H9 (cell line): ENCODE measurements around the gene ZFPM1. TPM values are rescaled to one million over a fixed set of nuclear protein-coding genes. Genes with fewer than 3 reads are reported as not detected.

Experiments
- DNase-seq: peaks from one replicate; pipeline ENCODE4 v3.0.0-alpha.2; 2017
- H2AFZ ChIP-seq: one replicate; pipeline ENCODE4 v1.6.1; 2013; ENCODE audit warnings: mild to moderate bottlenecking, low read length, control low read depth, moderate library complexity
- H2AK5ac ChIP-seq: 2 replicates; pipeline ENCODE4 v1.6.1; 2013; ENCODE audit warnings: low read length, control low read depth, mixed read lengths; ENCODE audit not compliant: insufficient read length
- H2BK120ac ChIP-seq: one replicate; pipeline ENCODE4 v1.6.1; 2013; ENCODE audit warnings: low read depth, mild to moderate bottlenecking, low read length, control low read depth, inconsistent platforms; ENCODE audit not compliant: poor library complexity, severe bottlenecking
- H2BK12ac ChIP-seq: 2 replicates; pipeline ENCODE4 v1.6.1; 2013; ENCODE audit warnings: low read length, control low read depth, mixed read lengths, low read depth; ENCODE audit not compliant: insufficient read length
- H2BK15ac ChIP-seq: 2 replicates; pipeline ENCODE4 v1.6.1; 2013; ENCODE audit warnings: low read depth, low read length, control low read depth
- H2BK20ac ChIP-seq: one replicate; pipeline ENCODE4 v1.6.1; 2013; ENCODE audit warnings: low read depth, mild to moderate bottlenecking, low read length, control low read depth, inconsistent platforms; ENCODE audit not compliant: poor library complexity, severe bottlenecking
- H2BK5ac ChIP-seq: 2 replicates; pipeline ENCODE4 v1.6.1; 2013; ENCODE audit warnings: low read length, control low read depth, mixed read lengths; ENCODE audit not compliant: insufficient read length
- H3K14ac ChIP-seq: 2 replicates; pipeline ENCODE4 v1.6.1; 2013; ENCODE audit warnings: low read length, control low read depth; ENCODE audit not compliant: insufficient read depth
- H3K18ac ChIP-seq: 2 replicates; pipeline ENCODE4 v1.6.1; 2013; ENCODE audit warnings: low read depth, mild to moderate bottlenecking, mixed read lengths, low read length, control low read depth; ENCODE audit not compliant: insufficient read length
- H3K23ac ChIP-seq: 2 replicates; pipeline ENCODE4 v1.6.1; 2013; ENCODE audit warnings: low read length, control low read depth, mixed read lengths, low read depth; ENCODE audit not compliant: insufficient read length
- H3K23me2 ChIP-seq: 2 replicates; pipeline ENCODE4 v1.6.1; 2013; ENCODE audit warnings: low read depth, mild to moderate bottlenecking, mixed read lengths, low read length, control low read depth; ENCODE audit not compliant: insufficient read length, poor library complexity, severe bottlenecking
- H3K27ac ChIP-seq: 2 replicates; pipeline ENCODE4 v1.5.1; 2013; ENCODE audit warnings: low read length, control low read depth, mixed read lengths, low read depth; ENCODE audit not compliant: insufficient read length
- H3K27me3 ChIP-seq: 2 replicates; pipeline ENCODE4 v1.6.1; 2013; ENCODE audit warnings: low read length, control low read depth, inconsistent platforms; ENCODE audit not compliant: insufficient read depth
- H3K4ac ChIP-seq: 2 replicates; pipeline ENCODE4 v1.6.1; 2013; ENCODE audit warnings: low read depth, mild to moderate bottlenecking, control low read depth, inconsistent platforms, low read length, moderate library complexity
- H3K4me1 ChIP-seq: 2 replicates; pipeline ENCODE4 v1.6.1; 2013; ENCODE audit warnings: low read length, control low read depth, inconsistent platforms; ENCODE audit not compliant: insufficient read depth
- H3K4me2 ChIP-seq: 2 replicates; pipeline ENCODE4 v1.6.1; 2013; ENCODE audit warnings: low read length, control low read depth, mixed read lengths; ENCODE audit not compliant: insufficient read length, insufficient read depth
- H3K56ac ChIP-seq: 2 replicates; pipeline ENCODE4 v1.6.1; 2013; ENCODE audit warnings: low read depth, mild to moderate bottlenecking, mixed read lengths, low read length, control low read depth; ENCODE audit not compliant: insufficient read length
- H3K79me1 ChIP-seq: 2 replicates; pipeline ENCODE4 v1.6.1; 2013; ENCODE audit warnings: low read depth, mild to moderate bottlenecking, moderate library complexity, low read length, control low read depth, inconsistent platforms; ENCODE audit not compliant: insufficient read depth, poor library complexity, severe bottlenecking
- H3K79me2 ChIP-seq: 2 replicates; pipeline ENCODE4 v1.6.1; 2013; ENCODE audit warnings: low read length, control low read depth, inconsistent platforms; ENCODE audit not compliant: insufficient read depth
- H3K9ac ChIP-seq: 2 replicates; pipeline ENCODE4 v1.6.1; 2013; ENCODE audit warnings: low read length, control low read depth, mixed read lengths; ENCODE audit not compliant: insufficient read length; ENCODE audit errors: extremely low read depth
- H3K9me3 ChIP-seq: one replicate; pipeline ENCODE4 v1.6.1; 2013; ENCODE audit warnings: low read depth, low read length, inconsistent platforms; ENCODE audit not compliant: control insufficient read depth
- H3T11ph ChIP-seq: one replicate; pipeline ENCODE4 v1.6.1; 2013; ENCODE audit warnings: mild to moderate bottlenecking, low read length, control low read depth, inconsistent platforms
- H4K20me1 ChIP-seq: one replicate; pipeline ENCODE4 v1.6.1; 2013; ENCODE audit not compliant: control insufficient read depth, insufficient read length, insufficient read depth
- H4K5ac ChIP-seq: 2 replicates; pipeline ENCODE4 v1.6.1; 2013; ENCODE audit warnings: low read depth, mild to moderate bottlenecking, mixed read lengths, low read length, control low read depth; ENCODE audit not compliant: insufficient read length
- H4K8ac ChIP-seq: replicated peaks from 2 replicates; pipeline ENCODE4 v1.6.1; 2013; ENCODE audit warnings: low read length, control low read depth, mixed read lengths, low read depth; ENCODE audit not compliant: insufficient read length
- H4K91ac ChIP-seq: 2 replicates; pipeline ENCODE4 v1.6.1; 2013; ENCODE audit warnings: low read depth, mild to moderate bottlenecking, moderate library complexity, mixed read lengths, low read length, control low read depth; ENCODE audit not compliant: insufficient read length
- H3K27ac Mint-ChIP-seq, 3 experiments: 2 replicates in 2 of 3; 3 replicates in 1 of 3; pipeline ENCODE4 v1.8.0; 2020 to 2021; ENCODE audit warnings: mixed read lengths in 3 of 3, mild to moderate bottlenecking in 1 of 3, moderate library complexity in 1 of 3
- H3K27me3 Mint-ChIP-seq: 2 replicates; pipeline ENCODE4 v1.8.0; 2021; ENCODE audit warnings: low read depth, mild to moderate bottlenecking, moderate library complexity, mixed read lengths
- H3K36me3 Mint-ChIP-seq, 3 experiments: 2 replicates in 2 of 3; 3 replicates in 1 of 3; pipeline ENCODE4 v1.8.0; 2020 to 2021; ENCODE audit warnings: low read depth in 3 of 3, mixed read lengths in 3 of 3; ENCODE audit not compliant: insufficient read depth in 1 of 3
- H3K4me1 Mint-ChIP-seq, 2 experiments: 2 replicates each; pipeline ENCODE4 v1.8.0; 2020; ENCODE audit warnings: mixed read lengths in 2 of 2
- H3K4me3 Mint-ChIP-seq, 2 experiments: 2 replicates in 1 of 2; 3 replicates in 1 of 2; pipeline ENCODE4 v1.8.0; 2020 to 2021; ENCODE audit warnings: mild to moderate bottlenecking in 2 of 2, mixed read lengths in 2 of 2, moderate library complexity in 1 of 2
- H3K9me3 Mint-ChIP-seq, 2 experiments: 2 replicates in 1 of 2; 3 replicates in 1 of 2; pipeline ENCODE4 v1.8.0; 2020; ENCODE audit warnings: mild to moderate bottlenecking in 2 of 2, mixed read lengths in 2 of 2, moderate library complexity in 1 of 2
- CTCF ChIP-seq: fragments of 200-600 bp; sonication (generic); conservative IDR thresholded peaks from 3 replicates; pipeline ENCODE4 v1.8.0; 2021; ENCODE audit warnings: antibody characterized with exemption, mild to moderate bottlenecking
- WGBS: extraction: QIAGEN DNeasy Blood & Tissue Kit; methylation state at CpG from one replicate; pipeline ENCODE4 v1.1.7; 2013; ENCODE audit warnings: missing lambda C conversion rate, low lambda C conversion rate, mixed read lengths; ENCODE audit not compliant: insufficient read length; ENCODE audit errors: extremely low coverage; 5-methylcytosine and 5-hydroxymethylcytosine counted together
- total RNA-seq: library from RNA; stranded (reverse); gene quantifications from 2 replicates; pipeline ENCODE4 v1.2.1, GENCODE V29; 2021

Gene ZFPM1
- total RNA-seq, 1 experiment from 2014 or later: 3.6 TPM

- Mint-ChIP-seq H3K27me3 (no peaks in the 10 kb centered on the region; the same call in 1 of the 2 replicates), H3K36me3 (no peaks in the 10 kb centered on the region; a peak in 1 of 7 replicates), H3K9me3 (no peaks in the 10 kb centered on the region; a peak in 2 of 5 replicates), H3K27ac (peak overlapping the region in 1 of 3 experiments; percentile 17; a peak in 1 of 7 replicates), H3K4me3 (no peak overlapping the region), H3K4me1 (peaks cover 0 to 7% of the 10 kb centered on the region in 2 experiments; a peak in 2 of 4 replicates)
- Histone ChIP-seq H2AK5ac (no peak overlapping the region), H2BK15ac (no peak overlapping the region), H3K56ac (no peak overlapping the region), H2BK12ac (no peak overlapping the region), H3K4ac (no peak overlapping the region), H3T11ph (no peak overlapping the region), H3K79me1 (no peaks in the 10 kb centered on the region), H3K4me2 (no peak overlapping the region), H3K18ac (no peak overlapping the region), H2AFZ (no peak overlapping the region), H4K91ac (no peak overlapping the region), H3K23ac (no peak overlapping the region), H3K9me3 (no peaks in the 10 kb centered on the region), H3K79me2 (no peaks in the 10 kb centered on the region), H4K20me1 (no peaks in the 10 kb centered on the region), H3K4me1 (no peaks in the 10 kb centered on the region), H3K9ac (no peak overlapping the region), H3K23me2 (no peaks in the 10 kb centered on the region), H2BK5ac (no peak overlapping the region), H3K14ac (no peak overlapping the region; the same call in 1 of the 2 replicates), H3K27ac (no peak overlapping the region), H4K5ac (no peak overlapping the region), H2BK20ac (no peak overlapping the region), H3K27me3 (no peaks in the 10 kb centered on the region), H2BK120ac (no peak overlapping the region), H4K8ac (no peak overlapping the region)
- TF ChIP-seq CTCF: no peak
- no peak for DNase-seq
- WGBS: no CpG with 5 or more reads among the region's 6 CpGs
Observed at GRCh38 chr16:88404769-88405168, 48.3 kb upstream of the ZFPM1 start.
